NT2/D1 (cell line): ENCODE data around the gene CAMTA1.

Experiments
- SUZ12 ChIP-seq: IDR thresholded peaks from 2 replicates; pipeline ENCODE4 v1.6.1; 2011; ENCODE audit not compliant: insufficient read length, insufficient read depth; ENCODE audit errors: extremely low read depth
- YY1 ChIP-seq: IDR thresholded peaks from 2 replicates; pipeline ENCODE4 v1.6.1; 2011; ENCODE audit not compliant: insufficient read length, insufficient read depth
- ZNF274 ChIP-seq: IDR thresholded peaks from 2 replicates; pipeline ENCODE4 v1.6.1; 2011; ENCODE audit warnings: mild to moderate bottlenecking, low read depth, low read length

- no peak for TF ChIP-seq YY1
- TF ChIP-seq ZNF274, result no peak
- no peak for TF ChIP-seq SUZ12
These were observed 920.0 kb downstream of the CAMTA1 start for GRCh38 chr1:7705048-7705907.
